ENCODE results near the gene LRP1B.

DNA sequence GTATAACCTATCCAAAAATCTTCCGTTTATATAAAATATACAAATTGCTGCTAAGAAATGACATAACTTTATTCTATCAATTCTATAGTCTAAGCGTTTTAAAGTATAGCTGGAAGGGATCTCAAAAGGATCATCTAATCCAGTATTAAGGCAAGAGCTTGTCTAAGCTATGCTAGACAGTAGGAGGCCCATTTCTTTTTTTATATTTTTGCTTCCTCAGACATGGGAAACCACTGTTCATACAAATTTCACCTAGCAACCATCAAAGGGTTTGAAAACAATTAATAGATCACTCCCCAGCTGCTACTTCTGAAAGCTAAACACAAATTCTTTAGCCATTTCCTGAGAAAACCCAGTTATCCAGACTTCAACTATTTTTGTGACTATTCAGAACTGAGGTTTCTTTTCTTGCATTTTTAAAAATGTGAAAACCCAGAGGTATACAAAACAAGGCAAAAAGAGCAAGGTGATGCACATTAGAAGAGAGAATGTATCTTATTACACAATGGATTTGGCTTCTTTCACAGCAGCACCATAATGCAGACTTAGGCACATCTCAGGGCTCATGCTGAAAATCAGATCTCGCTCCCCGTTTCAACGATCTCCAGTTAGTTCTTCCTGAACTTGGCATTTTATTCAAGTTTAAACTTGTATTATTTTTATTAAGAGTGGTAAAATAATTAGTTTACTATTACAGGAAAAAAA is 274.4 kb downstream of the LRP1B start:
- TF ChIP-seq CTCF (IDR thresholded peaks at IDR 0.05), result no peak
- no peak for TF ChIP-seq POLR2A (IDR thresholded peaks at IDR 0.05)

Data from thyroid gland (tissue), 4 donors.